CD4-positive, alpha-beta T cell treated with Interleukin-15 for 1 hour (primary cell): ENCODE results near the gene SEC14L2.
A peak's percentile ranks its signal among the peaks of the same experiment; 100 is the strongest.
"Not testable (repeated sequence)": the region's sequence is repeated elsewhere in the genome, so short reads cannot be mapped to it uniquely, and the experiment has no call there.

Experiments
- DNase-seq: peaks from one replicate; pipeline ENCODE4 v3.0.0-alpha.2; 2020

Gene SEC14L2

DNA sequence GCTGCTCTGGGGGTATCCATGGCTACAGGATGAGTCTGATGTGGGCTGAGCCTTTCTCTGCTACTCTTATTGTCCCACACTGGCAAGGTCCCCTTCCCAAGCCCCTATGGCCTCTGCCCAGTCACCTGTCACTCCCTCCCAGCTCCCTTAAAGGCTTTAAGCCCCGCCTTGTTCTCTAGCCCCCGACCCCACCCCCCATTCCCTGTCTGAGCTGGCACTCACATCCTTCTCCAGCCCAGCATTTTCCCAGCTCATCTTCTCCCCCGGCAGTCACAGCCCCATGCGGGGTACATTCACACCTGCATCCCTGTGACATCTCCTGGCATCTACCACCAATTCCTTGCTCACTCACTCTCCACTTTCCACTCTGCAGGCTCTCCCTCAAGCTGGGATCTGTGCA is 33.1 kb downstream of the SEC14L2 start:
- no peak for DNase-seq

DNA sequence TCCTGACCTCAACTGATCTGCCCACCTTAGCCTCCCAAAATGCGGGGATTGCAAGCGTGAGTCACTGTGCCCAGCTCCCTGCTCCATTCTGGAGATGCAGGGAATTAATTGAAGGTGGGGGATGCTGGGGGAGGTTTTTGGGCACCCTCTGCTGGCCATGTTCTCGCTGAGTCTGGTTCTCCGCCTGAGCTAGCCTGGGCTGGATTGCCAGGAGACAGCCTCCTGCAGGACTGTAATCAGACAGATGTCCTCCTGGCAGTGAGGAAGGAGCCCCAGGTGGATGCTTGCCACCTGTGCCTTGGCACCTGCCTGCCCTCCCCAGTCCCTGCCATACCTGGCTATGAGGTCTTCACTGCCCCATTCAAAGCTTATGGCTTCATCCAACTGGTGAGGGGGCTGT is 34.1 kb downstream of the SEC14L2 start:
- no peak for DNase-seq

DNA sequence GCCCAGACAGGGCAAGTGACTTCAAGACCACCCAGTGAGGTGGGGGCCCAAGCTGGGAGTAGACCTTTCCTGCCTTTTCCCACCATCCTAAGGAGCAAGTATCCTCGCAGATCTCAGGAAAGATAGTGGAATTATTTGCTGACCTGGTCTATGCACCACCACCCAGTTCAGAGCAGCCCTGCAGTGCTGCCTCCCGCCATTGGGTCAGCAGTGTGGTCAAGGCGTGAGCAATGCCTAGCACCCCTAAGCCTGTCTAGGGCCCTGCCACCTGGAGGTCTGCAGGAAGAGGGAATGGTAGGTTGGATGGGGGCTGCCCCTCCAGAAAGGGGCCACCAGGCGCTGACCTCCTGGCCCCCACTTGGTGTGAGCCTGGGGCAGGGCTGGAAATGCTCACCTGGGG is 35.3 kb downstream of the SEC14L2 start:
- DNase-seq, result no peak

DNA sequence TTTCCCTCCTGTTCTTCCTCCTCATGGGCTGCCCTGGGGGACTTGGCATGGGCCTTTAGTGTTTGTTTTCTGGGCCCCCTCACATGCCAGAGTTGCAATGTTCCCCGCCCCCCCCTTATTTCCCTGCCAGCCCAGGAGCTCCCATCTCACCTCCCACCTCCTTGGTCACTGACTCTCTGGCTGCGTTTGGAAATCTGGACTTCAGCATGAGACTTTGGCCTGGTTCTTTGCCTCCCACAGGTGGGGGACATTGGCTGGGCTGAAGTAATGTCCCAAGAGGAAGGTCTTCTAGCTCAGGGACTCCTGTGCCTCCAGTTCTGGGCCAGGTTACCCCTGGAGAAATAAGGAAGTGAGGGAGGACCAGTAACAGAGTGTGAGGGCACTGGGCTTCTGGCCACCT is 35.7 kb downstream of the SEC14L2 start:
- no peak for DNase-seq

DNA sequence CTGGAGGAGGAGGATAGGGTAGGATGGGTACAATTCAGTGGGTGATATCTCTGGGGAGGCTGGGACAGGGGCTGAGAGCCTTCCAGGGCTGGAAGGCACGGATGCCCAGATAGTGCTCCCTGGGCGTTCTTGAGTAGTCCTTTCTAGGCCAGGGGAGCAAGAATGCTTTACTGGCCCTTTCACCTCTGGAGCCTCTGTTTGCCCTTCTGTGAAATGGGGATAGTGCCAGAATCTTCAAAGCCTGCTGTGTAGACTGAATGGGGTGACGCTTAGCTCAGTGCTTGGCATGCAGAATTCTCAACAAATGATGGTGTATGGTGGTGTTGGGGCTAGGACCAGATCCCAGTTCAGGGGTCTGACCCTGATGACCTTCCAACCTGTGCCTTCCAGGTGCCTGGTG is 36.4 kb downstream of the SEC14L2 start:
- no peak for DNase-seq

DNA sequence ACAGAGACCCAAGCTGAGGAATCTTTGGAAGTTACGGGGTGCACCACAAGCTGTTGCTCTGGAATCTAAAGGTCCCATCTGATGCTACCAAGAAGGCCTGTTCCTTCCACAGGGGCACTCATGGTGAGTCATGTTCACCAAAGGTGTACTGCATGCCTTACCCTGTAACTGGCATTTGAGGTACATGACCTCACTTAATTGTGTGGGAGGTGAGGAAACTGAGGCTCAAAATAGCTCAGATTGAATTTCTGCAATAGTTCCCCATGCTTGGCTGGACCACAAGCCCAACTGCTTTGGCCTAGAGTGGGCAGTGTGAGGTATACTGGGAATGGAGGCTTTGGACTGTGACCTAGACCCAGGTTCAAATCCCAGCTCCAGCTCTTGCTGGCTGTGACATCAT is 37.0 kb downstream of the SEC14L2 start:
- no peak for DNase-seq

DNA sequence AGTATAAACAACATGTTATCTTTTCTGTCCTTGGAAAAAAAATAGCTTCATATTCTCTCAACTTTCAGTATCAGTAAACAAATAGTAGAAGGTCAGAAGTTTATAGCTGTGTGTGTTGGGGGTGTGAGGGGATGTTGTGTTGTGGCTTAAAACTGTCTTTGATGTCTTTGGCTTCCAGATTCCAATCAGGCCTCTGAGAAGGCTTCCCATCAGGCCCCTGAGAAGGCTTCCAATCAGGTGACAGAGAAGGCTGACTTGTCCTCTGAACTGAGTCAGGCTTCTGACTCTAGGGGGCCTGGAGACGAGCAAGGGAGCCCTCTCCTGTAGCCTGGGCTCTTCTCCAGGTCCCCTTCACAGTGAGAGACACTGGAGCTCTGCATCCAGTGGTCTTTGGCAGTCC is 38.0 kb downstream of the SEC14L2 start:
- DNase-seq, result no peak

DNA sequence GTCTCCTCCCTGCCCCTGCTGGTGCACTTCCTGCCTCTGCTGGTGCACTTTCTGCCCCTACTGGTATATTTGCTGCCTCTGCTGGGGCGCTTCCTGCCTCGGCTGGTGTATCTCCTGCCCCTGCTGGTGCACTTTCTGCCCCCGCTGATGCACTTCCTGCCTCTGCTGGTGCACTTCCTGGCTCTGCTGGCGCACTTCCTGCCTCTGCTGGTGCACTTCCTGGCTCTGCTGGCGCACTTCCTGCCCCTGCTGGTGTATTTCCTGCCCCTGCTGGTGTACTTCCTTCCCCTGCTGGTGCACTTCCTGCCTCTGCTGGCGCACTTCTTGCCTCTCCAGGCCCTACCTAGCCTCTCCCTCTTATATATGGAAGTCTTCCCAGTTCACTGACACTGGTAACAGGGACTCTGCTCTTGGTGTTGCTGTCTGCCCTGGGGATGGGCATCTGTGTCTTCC is 38.9 kb downstream of the SEC14L2 start:
- peak; percentile 97 for DNase-seq

DNA sequence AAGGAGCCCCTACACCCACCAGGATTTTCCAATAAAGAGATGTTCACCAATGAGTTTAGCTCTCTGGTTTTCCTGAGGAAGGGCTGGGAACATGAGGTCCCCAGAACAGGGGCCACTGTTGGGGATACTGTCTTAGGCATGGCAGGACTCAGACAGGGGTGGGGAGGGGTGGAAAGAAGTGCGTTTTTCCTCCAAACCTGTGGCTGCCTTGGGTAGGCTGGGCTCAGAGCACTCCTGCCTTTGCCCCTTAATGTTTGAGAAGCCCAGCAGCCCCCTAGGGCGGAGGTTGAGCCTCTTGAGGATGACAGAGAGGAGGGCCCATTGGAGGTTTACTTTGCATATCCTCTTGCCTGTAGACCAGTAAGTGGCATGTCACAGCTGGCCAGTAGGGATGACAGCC is 39.4 kb downstream of the SEC14L2 start:
- DNase-seq, result no peak

DNA sequence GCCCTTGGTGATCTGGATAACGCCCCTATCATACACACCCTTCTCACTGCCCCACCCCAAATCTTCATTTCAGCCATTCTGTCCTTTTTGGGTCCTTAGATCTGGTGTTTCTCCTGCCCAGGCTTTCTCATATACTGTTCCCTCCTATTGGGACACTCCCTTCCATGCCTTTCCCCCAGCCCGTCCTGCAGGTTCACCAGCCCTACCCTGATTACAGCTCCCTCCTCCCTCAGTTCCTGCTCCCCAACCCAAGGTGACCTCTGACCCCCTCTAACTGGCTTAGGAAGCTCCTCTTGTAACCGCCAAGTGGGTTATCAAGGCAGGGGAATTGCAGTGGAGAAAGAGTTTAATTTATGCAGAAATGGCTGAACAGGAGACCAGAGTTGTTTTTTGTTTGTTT is 41.7 kb downstream of the SEC14L2 start:
- DNase-seq, result no peak

DNA sequence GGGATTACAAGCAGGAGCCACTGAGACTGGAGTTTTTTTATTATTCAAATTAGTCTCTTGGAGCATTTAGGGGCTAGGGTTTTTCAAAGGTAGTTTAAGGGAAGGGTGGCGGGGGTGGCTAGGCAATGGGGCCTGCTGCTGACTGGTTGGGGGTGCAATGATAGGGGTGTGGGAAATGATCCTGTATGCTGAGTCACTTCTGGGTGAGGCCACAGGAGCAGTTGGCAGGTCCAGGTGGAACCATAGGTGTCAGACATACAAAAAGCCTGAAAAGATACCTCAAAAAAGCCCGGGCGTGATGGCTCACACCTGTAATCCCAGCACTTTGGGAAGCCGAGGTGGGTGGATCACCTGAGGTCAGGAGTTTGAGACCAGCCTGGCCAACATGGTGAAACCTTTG is 42.4 kb downstream of the SEC14L2 start:
- DNase-seq, result no peak

DNA sequence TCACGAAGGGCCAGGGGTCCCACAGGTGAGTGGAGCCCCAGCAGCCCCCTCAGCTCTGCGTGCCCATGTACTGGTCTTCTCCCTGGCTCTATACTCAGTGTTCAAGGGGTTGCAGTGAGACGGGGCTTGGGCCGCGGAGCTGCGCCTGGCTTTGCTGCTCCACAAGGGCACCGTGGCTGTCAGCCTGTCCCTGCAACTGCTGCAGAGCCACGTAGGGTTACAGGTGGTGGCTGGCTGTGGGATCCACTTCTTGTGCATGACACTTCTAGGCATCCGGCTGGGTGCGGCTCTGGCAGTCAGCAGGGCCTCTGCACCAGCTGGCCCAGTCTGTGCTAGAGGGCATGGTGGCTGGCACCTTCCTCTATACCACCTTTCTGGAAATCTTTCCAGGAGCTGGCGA is 43.0 kb downstream of the SEC14L2 start:
- no peak for DNase-seq

DNA sequence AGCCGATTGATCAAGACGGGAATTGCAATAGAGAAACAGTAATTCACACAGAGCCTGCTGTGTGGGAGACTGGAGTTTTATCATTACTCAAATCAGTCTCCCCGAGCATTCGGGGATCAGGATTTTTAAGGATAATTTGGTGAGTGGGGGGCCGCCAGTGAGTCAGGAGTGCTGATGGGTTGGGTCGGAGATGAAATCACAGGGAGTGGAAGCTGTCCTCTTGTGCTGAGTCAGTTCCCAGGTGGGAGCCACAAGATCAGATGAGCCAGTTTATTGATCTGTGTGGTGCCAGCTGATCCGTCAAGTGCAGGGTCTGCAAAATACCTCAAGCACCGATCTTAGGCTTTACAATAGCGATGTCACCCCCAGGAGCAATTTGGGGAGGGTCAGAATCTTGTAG is 44.3 kb downstream of the SEC14L2 start:
- no peak for DNase-seq

DNA sequence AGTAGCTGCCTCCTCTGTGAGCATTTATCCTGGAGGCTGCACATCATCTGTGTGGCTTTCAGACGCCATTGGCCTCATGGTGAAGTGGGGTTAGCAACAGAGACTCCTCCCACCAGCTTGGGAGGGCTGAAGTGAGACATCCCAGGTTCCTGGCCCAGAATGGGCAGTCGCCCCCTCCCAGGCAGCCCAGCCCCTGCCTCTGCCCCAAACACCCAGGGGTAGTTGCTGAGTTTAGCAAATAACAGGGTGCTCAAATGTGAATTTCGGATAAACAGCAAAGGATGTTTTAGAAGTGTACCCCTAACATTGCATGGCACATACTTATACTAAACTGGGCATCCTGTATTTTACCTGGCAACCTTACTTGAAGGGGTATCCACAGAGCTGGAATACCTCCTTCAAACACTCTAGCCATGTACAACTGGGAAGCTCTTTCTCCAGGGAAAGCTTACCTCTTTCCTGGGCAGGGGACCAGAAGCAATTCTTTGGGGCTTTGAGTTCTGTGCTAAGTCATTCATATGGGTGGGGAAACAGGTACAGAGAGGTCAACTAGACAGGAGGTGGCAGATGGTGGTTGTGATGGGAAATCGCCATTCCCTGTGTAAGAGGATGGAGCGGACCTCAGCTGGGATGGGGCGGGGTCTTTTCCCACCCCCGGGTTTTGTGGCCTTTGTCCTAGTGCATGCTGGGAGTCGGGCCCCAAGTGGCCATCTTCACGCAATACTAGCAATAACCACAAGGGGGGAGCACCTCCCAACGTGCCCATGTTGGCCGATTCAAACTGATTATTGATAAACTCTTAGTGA is 48.0 kb downstream of the SEC14L2 start:
- DNase-seq, result peak; percentile 48

DNA sequence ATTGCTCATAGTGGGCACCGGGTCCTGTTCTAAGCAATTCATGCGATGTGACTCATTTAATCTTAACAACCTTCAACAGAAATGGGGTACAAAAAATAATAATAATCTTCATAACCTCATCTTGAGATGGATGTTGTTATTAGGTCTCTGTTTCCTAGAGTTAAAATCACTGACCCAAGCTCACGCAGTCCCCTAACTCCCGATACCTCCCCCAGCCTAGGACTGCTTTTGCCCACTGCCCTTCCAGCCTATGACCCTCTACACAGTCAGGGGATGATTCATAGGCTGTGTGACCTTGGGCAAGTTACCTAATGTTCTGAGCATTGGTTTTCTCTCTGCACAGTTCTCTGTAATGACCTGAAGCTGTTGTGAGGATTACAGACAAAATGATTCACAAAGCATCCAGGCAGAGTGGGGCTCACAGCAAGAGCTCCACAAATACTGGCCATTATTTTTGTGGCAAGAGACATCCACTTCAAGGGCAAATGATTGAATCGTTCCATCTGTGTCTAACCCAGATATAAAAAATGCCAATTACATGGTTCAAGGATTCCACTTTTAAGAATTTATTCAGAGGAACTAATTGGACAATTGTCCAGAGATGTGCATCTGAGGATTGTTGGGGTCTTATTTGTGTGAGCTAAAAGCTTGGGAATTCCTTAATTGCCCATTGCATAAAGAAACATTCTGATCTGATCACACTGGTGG is 48.8 kb downstream of the SEC14L2 start:
- DNase-seq, result no peak

DNA sequence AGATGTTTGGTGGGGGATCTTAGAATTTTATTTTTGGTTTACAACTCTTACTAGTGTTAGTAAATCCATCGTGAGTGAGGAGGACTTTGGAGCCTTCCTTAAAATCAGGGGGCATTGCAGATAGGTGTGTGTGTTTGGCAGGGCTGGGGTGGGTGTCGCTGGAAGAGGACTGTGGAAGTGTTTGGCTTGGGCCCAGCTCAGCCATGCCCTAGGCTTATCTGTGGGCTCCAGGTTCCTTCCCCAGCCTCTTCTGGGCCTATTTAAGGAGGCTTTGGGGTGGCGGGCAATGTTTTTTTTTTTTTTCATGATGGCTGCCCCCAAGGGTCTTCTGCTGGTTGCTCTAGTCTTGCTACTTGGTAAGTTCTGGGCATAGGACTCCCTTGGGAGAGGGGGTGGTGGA is 50.8 kb downstream of the SEC14L2 start:
- DNase-seq, result no peak

DNA sequence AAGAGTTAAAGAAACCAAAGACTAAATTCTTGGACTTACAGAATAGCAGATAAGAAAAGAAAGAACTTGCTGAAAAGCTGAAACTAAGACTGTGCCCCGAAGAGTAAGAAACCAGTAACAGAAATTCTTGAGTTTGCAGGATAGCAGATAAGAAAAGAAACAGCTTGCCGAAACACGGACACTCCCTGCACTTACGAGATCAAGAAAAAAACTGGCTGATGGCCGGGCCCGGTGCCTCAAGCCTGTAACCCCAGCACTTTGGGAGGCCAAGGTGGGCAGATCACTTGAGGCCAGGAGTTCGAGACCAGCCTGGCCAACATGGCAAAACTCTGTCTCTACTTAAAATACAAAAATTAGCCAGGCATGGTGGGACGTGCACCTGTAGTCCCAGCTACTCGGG is 54.7 kb downstream of the SEC14L2 start:
- DNase-seq, result not testable (repeated sequence)

DNA sequence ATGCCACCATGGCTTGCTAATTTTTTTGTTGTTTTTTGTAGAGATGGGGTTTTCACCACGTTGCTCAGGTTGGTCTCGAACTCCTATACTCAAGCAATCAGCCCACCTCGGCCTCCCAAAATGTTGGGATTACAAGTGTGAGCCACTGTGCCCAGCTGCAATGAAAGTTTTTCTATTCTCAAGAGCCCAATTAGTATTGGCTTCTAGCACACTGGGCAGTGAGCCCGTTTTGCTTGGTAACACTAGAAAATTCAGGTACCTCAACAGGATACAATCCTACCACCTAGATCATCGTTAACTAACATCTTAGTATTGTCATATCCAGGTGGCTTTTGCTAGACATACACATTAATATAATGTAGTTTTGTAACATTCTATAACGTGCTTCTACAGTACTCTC is 56.0 kb downstream of the SEC14L2 start:
- no peak for DNase-seq

DNA sequence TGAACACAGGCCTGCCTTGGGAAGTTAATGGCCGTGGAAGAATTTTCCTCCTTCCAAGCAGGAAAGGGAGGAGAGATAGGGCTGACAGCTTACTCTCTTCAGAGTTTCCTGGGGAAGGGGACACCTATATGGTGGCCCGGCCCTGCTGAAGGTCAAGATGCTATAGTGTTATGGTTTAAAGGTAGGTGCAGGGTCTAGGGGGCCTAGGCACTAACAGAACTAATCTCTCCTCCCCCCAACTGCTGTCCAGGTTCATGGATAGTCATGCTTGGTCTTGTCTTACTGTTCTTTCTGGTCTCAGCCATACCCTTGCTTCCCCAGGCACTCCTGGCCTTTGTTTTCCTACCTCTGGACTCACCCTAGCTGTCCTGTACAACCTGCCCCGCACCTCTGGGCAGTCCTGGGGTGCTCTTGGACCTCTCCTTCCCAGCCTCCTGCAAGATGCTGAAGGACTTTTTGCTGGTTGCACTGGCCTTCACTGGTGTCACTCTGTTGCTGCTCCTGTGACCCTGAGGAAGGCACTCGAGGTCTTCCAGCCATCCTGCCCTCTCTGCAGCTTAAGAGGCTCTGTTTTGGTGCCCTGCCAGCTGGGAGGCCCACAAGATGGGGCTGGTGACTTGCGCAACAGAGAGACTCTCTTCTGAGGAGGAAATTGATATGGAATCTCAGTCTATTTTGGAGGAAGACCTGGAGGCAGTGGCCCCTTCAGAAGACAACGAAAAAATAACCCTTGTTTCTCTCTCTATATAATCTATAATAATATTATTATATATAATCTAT is 57.1 kb downstream of the SEC14L2 start:
- DNase-seq, result no peak

DNA sequence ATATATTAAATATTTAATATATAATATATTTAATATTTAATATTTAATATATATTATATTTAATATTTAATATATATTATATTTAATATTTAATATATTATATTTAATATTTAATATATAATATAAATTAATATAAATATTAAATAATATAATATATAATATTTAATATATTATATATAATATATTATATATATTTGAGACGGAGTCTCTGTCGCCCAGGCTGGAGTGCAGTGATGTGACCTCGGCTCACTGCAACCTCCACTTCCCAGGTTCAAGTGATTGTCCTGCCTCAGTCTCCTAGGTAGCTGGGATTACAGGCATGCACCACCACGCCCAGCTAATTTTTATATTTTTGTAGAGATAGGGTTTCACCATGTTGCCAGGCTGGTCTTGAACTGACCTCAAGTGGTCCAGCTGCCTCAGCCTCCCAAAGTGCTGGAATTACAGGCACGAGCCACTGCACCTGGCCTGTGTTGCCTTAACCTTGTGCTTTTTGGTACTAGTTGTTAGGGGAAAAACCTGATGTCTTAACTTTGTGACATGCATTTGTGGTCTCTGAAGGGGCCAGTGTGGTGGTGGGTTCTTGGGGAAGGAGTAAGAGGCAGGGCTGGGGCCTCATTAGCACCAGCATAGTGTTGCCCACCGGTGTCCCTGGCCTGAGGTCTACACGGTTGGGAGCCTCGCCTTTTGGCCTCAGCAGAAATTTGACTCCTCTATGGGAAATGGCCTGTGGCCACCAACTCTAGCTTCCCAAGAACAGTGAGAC is 58.4 kb downstream of the SEC14L2 start:
- DNase-seq, result no peak

DNA sequence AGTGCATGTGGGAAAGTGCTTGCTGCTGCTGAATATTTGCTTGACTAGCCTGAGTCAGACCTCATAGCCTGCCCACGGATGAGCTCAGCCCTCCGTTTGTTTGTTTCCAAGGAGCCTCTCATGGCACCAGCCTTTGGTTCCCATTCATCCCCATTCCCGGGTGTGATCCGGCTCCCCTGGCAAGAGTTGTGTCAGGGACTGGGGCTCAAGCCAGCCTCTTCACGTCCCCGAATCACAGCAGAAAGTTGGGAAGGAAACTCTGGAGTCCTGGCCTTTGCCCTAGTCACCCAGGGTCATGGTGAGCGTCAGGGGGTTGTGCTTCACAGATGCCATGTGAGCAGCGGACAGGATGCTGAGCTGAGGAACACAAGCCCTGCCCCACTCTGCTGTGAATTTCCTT is 61.2 kb downstream of the SEC14L2 start:
- DNase-seq, result no peak

DNA sequence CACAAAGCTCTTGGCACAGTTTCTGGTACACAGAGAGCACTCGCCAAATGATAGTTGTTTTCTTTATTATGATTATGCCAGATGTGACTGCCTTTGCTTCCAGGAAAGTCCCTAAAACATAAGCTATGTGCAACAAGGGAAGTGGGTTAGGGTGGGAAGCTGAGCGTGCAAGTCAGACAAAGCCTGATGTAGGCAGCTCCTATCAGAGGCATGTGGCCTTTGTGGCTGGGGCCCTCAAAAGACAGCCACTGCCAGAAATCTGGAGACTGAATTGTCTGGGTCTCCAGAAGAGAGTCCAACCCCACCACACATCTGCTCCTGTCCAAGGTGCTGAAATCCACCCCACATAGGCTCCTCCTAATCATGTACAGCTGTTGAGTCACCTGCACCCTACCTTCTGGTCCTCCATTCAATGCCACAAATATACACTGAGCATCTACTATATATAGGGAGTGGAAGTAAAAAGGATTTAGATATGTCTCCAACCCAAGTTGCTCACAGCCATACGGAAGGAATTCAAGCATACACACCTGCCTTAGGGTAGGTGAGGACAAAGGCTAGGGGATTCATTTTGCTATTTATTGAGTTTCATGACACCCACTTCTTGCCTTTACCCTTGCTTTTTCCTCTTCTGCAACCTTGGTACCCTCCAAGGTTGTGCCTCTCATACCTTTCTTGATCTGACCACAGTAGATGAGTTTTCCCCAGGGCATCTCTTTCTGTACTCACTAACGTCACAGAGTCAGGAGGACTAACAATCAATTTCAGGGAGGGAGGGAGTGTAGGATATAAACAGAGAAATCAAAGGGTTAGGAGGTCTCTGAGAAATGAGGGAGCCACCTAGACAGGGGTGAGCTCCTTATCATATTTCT is 62.6 kb downstream of the SEC14L2 start:
- no peak for DNase-seq
